HCT116 (cell line): ENCODE data around the gene TCOF1.

Experiments used
- CEBPB ChIP-seq: IDR thresholded peaks from 2 replicates; pipeline ENCODE4 v1.6.1; 2012; ENCODE audit warnings: low read depth
- JUND ChIP-seq: IDR thresholded peaks from 2 replicates; pipeline ENCODE4 v1.6.1; 2012
- POLR2AphosphoS5 ChIP-seq: IDR thresholded peaks from 2 replicates; pipeline ENCODE4 v1.6.1; 2011; ENCODE audit warnings: mild to moderate bottlenecking, low read depth, low read length, moderate library complexity
- TCF7L2 ChIP-seq: IDR thresholded peaks from 2 replicates; pipeline ENCODE4 v1.7.0; 2011; ENCODE audit warnings: borderline replicate concordance, inconsistent platforms; ENCODE audit not compliant: insufficient read depth, insufficient read length; ENCODE audit errors: extremely low read depth
- YY1 ChIP-seq: IDR thresholded peaks from 2 replicates; pipeline ENCODE4 v1.6.1; 2011; ENCODE audit warnings: low read length, low read depth, moderate library complexity, mild to moderate bottlenecking; ENCODE audit not compliant: insufficient replicate concordance; ENCODE audit errors: extremely low read depth
- TF ChIP-seq, protein P1 (sequence below), 3 experiments: fragments of 200-600 bp in 1 of 3; sonication (generic) in 1 of 3; IDR thresholded peaks in 2 of 3; conservative IDR thresholded peaks in 1 of 3; 2 replicates each; pipeline ENCODE4 v1.5.1; 2012 to 2017; ENCODE audit warnings: low read depth in 2 of 3, low read length in 2 of 3, antibody characterized with exemption in 1 of 3, borderline replicate concordance in 1 of 3, control low read depth in 1 of 3, mild to moderate bottlenecking in 1 of 3, mixed read lengths in 1 of 3, mixed run types in 1 of 3, moderate library complexity in 1 of 3; ENCODE audit not compliant: insufficient read depth in 1 of 3

DNA sequence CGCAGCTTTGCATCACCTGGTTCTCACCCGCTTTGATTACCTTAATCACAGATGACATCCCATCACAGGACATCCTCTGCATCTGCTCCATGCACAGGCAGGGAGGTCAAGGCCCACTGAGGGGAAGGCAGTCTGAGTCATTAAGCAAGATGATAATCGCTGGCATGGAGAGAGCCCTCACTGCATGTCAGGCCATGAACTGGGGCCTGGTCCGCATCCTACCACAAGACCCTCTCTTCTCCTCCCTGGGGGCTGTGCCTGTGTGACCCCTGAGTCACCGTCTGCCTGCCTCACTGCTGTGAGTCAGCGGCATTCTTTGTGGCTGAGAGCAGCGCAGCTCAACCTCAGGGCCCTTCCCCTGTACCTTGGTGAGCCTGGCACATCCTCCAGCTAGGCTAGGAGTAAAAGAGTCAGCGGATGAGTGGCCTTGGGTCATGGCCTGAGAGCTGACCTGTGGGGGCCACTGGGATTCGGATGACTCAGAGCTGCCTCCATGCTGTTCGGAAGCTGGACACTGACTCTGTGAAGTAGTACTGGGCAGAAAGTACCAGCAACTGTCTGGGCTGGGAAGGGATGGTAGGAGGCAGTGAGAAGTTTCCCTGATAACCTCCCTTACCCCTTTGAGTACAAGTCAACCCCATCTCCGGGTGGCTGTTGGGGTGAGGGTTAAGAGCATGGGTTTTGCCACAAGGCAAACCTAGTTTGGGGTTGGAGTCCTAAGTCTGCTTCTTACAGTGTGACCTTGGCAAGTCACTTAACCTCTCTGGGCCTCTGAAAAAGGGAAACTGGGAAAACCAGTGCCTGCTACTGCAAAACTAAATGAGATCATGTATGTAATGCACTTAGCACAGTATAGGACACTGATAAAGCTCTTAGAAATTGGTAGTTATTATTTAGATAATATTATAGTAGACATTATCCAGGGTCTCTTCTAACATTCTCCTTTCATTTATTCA lies 40.2 kb upstream of the TCOF1 start:
- TF ChIP-seq, protein P1, sequence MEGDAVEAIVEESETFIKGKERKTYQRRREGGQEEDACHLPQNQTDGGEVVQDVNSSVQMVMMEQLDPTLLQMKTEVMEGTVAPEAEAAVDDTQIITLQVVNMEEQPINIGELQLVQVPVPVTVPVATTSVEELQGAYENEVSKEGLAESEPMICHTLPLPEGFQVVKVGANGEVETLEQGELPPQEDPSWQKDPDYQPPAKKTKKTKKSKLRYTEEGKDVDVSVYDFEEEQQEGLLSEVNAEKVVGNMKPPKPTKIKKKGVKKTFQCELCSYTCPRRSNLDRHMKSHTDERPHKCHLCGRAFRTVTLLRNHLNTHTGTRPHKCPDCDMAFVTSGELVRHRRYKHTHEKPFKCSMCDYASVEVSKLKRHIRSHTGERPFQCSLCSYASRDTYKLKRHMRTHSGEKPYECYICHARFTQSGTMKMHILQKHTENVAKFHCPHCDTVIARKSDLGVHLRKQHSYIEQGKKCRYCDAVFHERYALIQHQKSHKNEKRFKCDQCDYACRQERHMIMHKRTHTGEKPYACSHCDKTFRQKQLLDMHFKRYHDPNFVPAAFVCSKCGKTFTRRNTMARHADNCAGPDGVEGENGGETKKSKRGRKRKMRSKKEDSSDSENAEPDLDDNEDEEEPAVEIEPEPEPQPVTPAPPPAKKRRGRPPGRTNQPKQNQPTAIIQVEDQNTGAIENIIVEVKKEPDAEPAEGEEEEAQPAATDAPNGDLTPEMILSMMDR (IDR thresholded peaks at IDR 0.05 in 2 of 3, conservative IDR thresholded peaks at IDR 0.05 in 1 of 3; ENCODE audit: borderline replicate concordance in 1 of 3, insufficient read depth in 1 of 3, low read depth in 2 of 3, low read length in 2 of 3) = no peak
- no peak for TF ChIP-seq CEBPB
- TF ChIP-seq JUND = peak; percentile 98
- peak; percentile 72 for TF ChIP-seq TCF7L2
- TF ChIP-seq POLR2AphosphoS5 = 0 out of 2 replicates have a peak, but pooled peaks have one; percentile 18
- TF ChIP-seq YY1 = no peak
